ENCODE data around the gene MGMT. TPM values are rescaled to one million over a fixed set of nuclear protein-coding genes. Genes with fewer than 3 reads are reported as not detected.

Gene MGMT
- polyA plus RNA-seq, 3 donors, result 9.5 to 23.5 (median 17.5) TPM

- TF ChIP-seq CTCF (IDR thresholded peaks at IDR 0.05), result no peak
- no peak for DNase-seq
- intact Hi-C loops (cut with micrococcal nuclease), result no loop called here
Measured at GRCh38 chr10:129486805-129487204, 19.8 kb downstream of the MGMT start.

DNA sequence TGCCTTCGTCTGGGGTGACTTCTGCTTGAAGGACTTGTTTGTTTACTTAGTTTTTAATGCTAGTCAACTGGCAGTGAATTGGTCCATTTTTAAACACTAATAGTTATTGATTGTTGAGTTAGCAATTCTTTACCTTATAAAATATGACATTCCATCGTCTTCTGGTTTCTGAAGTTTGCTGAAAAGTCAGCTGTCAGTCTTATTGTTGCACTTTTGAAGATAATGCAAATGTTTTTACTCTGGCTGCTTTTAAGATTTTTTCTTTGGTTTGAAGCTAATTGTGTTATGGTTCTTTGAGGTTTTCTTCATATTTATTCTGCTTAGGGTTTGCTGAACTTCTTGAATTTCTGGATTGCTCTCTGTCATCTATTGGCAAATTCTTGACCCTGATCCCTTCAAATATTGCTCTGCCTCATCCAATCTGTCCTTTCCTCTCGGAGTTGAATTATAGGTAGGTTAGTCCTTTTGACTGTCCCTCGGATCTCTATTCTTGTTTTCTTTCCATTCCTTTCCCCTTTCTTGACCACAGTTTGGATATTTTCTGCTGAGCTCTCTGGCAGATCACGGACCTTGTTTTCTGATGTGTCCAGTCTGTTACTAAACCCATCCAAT is 24.2 kb downstream of the MGMT start:
- Histone ChIP-seq H3K4me2 (replicated peaks; ENCODE audit: extremely low read depth, low read length, poor library complexity, severe bottlenecking) (no peak overlapping the region), H3K27me3 (ENCODE audit: control insufficient read depth in 2 of 2, insufficient read depth in 2 of 2, low read length in 2 of 2) (no peaks in the 10 kb centered on the region), H3K36me3 (replicated peaks in 1 of 2; ENCODE audit: control insufficient read depth in 1 of 2, insufficient read depth in 2 of 2, low read length in 2 of 2) (no peaks in the 10 kb centered on the region), H4K20me1 (ENCODE audit: insufficient read depth, low read length) (no peaks in the 10 kb centered on the region), H3K4me1 (ENCODE audit: control insufficient read depth in 1 of 2, insufficient read depth in 2 of 2, low read length in 2 of 2) (no peaks in the 10 kb centered on the region), H3K27ac (ENCODE audit: low read depth in 1 of 2, low read length in 2 of 2) (no peak overlapping the region), H2AFZ (ENCODE audit: insufficient read depth, low read depth, low read length, poor library complexity, severe bottlenecking) (no peak overlapping the region), H3K79me2 (ENCODE audit: insufficient read depth, low read length) (no peaks in the 10 kb centered on the region), H3K4me3 (replicated peaks in 1 of 3; ENCODE audit: low read depth in 2 of 3, low read length in 3 of 3) (no peak overlapping the region), H3K9ac (ENCODE audit: insufficient read depth, low read length, poor library complexity, severe bottlenecking) (no peak overlapping the region), H3K9me3 (replicated peaks in 1 of 2; ENCODE audit: control insufficient read depth in 1 of 2, insufficient read depth in 1 of 2, low read length in 2 of 2) (peaks cover 47 to 56% of the 10 kb centered on the region in 2 donors)
- TF ChIP-seq CTCF (IDR thresholded peaks at IDR 0.05), result no peak
- intact Hi-C loops (cut with micrococcal nuclease), result no loop called here
- Mint-ChIP-seq H3K27me3 (ENCODE audit: low read depth in 3 of 3) (no peaks in the 10 kb centered on the region), H3K9me3 (peaks cover 35 to 60% (median 55%) of the 10 kb centered on the region in 7 donors), H3K27ac (no peak overlapping the region), H3K4me1 (no peaks in the 10 kb centered on the region), H3K4me3 (no peak overlapping the region), H3K36me3 (peaks cover 0 to 7% of the 10 kb centered on the region in 2 donors)
- DNase-seq, result no peak
- WGBS (ENCODE audit: insufficient coverage), result no CpG with 5 or more reads among the region's 5 CpGs

More at GRCh38 chr10:129486805-129487204, 19.8 kb downstream of the MGMT start:
- peaks cover 44 to 77% (median 69%) of the 10 kb centered on the region in 7 donors for H3K9me3 Mint-ChIP-seq
- H3K27me3 ChIP-seq (ENCODE audit: control insufficient read depth in 2 of 2, insufficient read depth in 2 of 2, low read length in 2 of 2), result no peaks in the 10 kb centered on the region
- no peaks in the 10 kb centered on the region for H3K27me3 Mint-ChIP-seq (ENCODE audit: low read depth in 3 of 3)
- H3K9ac ChIP-seq (ENCODE audit: insufficient read depth, low read length, poor library complexity, severe bottlenecking), result no peak overlapping the region
- H3K79me2 ChIP-seq (ENCODE audit: insufficient read depth, low read length), result no peaks in the 10 kb centered on the region
- H3K36me3 ChIP-seq (replicated peaks in 1 of 2; ENCODE audit: control insufficient read depth in 1 of 2, insufficient read depth in 2 of 2, low read length in 2 of 2), result no peaks in the 10 kb centered on the region
- H3K4me1 ChIP-seq (ENCODE audit: control insufficient read depth in 1 of 2, insufficient read depth in 2 of 2, low read length in 2 of 2), result no peaks in the 10 kb centered on the region
- no peak overlapping the region for H3K4me3 ChIP-seq (replicated peaks in 1 of 3; ENCODE audit: low read depth in 2 of 3, low read length in 3 of 3)
- WGBS (ENCODE audit: insufficient coverage), result 100% methylated on average over 1 of the region's 3 CpGs
- no peaks in the 10 kb centered on the region for H3K4me1 Mint-ChIP-seq
- H2AFZ ChIP-seq (ENCODE audit: insufficient read depth, low read depth, low read length, poor library complexity, severe bottlenecking), result no peak overlapping the region
- no peaks in the 10 kb centered on the region for H3K36me3 Mint-ChIP-seq
- H3K9me3 ChIP-seq (replicated peaks in 1 of 2; ENCODE audit: control insufficient read depth in 1 of 2, insufficient read depth in 1 of 2, low read length in 2 of 2), result peaks cover 38 to 68% of the 10 kb centered on the region in 2 donors
- H3K27ac Mint-ChIP-seq, result no peak overlapping the region
- H3K4me2 ChIP-seq (replicated peaks; ENCODE audit: extremely low read depth, low read length, poor library complexity, severe bottlenecking), result no peak overlapping the region
- no peak overlapping the region for H3K27ac ChIP-seq (ENCODE audit: low read depth in 1 of 2, low read length in 2 of 2)
- no peaks in the 10 kb centered on the region for H4K20me1 ChIP-seq (ENCODE audit: insufficient read depth, low read length)
- no peak overlapping the region for H3K4me3 Mint-ChIP-seq

Measured in CD14-positive monocyte (primary cell).